HG03442 (cell line): Measurements from ENCODE around the gene TENT4A.

Experiments used
- ATAC-seq: cut with Tn5 transposase; IDR thresholded peaks from one replicate; pipeline ENCODE4 v1.9.1; 2021; ENCODE audit warnings: mild to moderate bottlenecking, moderate library complexity; ENCODE audit not compliant: unreplicated experiment

The TENT4A gene

DNA sequence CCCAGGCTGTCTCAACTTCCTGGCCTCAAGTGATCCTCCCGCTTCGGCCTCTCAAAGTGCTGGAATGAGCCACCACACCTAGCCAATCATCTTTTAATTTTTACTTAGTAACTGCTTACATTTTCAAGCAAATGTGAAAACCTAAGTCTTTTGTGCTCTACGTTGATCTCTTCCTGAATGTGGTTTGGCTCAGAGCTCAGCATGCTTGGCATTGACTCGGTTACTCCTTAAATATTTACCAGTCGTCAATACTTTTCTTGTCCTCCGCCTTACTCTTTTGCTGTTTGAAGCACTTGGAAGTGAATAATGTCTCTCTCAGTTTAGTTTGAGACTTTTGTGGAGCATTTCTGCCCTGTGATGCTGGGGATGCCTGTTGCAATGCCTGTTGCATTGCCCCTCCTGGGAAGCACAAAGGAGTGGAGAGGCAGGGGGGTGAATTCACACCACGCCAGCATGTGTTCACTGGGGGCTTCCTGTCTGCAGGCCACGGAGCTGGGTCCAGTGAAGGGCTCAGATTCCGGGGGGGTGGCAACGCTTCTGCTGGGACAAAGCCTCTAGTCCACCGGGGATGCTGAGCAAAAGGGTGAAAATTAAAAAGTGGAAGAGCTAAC is 13.1 kb upstream of the TENT4A start:
- no peak for ATAC-seq

DNA sequence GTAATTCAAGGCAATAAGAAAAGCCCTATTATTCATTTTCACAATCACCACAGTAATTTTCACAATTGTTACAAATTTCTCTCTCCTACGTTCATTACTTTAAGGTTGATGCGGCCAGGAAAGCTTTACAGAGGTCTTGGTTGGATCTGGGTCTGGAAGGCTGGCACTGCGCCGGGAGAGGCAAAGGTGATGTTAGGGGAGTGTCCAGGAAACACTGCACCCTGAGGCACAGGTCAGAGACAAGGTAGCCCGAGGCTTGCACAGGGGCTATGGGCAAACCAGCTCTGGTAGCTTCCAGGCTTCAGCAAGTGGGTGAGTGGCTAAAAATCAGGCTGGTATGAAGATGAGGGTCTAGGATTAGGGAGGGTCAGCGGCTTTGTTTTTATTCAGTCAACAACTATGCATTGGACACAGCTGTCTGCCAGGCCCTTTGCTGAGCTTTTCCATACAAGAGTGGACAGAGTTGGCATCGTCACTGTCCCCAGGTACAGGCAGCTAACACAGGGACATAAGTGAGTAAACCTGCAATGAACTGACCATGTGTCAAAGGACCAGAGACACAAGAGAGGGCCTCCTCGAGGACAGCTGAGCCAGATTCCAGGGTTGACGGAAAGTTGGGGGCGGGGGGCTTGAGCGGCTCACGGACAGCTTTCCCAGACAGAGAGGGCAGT is 12.4 kb upstream of the TENT4A start:
- no peak for ATAC-seq

DNA sequence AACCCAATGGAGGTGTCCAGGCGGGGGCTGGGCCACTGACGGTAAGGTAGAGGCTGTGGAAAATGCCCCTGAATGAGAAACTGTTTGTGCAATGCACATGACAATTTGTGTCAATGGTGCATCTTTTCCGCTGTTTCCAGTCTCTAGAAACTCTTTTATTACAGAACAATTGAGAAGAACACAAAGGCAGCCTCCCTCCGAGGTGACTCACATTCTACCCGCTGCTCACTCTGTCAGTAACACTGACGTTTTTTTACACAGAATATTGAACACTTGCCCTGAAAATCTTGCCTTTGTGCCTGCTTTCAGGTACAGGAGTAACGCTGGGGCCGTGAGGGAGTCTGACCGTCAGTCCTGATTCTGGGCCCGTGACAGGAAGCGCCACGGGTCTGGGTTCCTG is 11.7 kb upstream of the TENT4A start:
- ATAC-seq = no peak

DNA sequence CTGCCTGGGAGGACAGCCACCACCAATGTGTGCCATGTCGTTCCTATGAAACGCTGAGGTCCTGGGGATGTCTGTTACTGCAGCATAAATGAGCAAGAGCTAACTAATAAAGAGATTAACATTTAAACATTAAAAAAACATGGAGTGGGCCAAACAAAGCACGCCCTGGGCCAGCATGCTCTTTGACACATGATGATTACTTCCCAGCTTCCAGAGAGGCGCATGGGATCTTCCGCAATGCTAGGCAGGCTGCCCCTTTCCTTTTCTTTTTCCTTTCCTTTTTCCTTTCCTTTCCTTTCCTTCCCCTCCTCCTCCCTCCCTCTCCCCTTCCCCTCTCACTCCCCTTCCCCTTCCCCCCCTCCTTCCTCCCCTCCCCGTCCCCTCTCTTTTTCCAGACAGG is 10.6 kb upstream of the TENT4A start:
- ATAC-seq = no peak

- ATAC-seq = no peak
Measured at GRCh38 chr5:6703806-6704205, 9.4 kb upstream of the TENT4A start.

DNA sequence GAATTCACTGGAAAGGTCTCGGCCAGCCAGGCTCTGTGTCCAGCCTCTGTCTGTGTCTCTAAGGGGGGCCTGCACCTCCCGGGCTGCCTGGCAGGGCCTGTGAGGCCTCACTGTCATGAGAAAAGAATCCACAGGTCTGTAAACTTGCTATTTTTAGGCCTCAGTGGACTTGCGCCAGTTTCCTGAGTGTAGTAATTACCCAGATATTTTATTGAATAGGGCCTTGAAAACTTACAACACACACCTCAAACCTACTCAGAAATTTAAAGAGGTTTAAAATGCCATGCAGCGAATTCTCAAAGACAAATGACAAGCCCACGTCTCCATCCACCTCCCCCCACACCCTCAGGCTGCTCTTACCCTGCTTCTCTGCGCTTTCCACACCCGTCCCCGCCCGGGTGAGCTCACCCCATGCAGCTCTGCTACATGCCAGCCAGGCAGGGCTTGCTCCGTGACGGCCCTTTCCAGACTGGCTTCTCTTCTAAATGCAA is 8.8 kb upstream of the TENT4A start:
- ATAC-seq = no peak

GRCh38 chr5:6705088-6705487 is 8.1 kb upstream of the TENT4A start:
- peak; percentile 89 for ATAC-seq

- no peak for ATAC-seq
Measured at GRCh38 chr5:6705959-6706358, 7.3 kb upstream of the TENT4A start.

DNA sequence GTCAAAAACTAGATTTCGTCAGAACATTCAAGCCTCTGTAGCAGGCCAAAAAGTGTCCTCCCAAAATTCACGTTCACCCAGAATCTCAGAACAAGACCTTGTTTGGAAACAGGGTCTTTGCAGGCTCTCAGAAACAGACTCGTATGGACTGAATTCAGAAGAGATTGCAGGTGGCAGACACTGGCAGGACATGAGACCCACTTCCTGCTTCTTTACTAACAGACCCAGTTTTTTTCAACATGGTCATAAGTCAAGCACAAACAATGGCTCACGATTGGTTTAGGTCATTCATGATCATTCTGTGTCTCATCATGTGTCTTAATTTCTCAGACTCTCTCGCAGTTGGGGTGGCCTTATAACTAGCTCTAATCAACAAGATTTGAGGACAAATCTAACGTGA is 5.4 kb upstream of the TENT4A start:
- no peak for ATAC-seq

- no peak for ATAC-seq
Measured at GRCh38 chr5:6708814-6709213, 4.4 kb upstream of the TENT4A start.

DNA sequence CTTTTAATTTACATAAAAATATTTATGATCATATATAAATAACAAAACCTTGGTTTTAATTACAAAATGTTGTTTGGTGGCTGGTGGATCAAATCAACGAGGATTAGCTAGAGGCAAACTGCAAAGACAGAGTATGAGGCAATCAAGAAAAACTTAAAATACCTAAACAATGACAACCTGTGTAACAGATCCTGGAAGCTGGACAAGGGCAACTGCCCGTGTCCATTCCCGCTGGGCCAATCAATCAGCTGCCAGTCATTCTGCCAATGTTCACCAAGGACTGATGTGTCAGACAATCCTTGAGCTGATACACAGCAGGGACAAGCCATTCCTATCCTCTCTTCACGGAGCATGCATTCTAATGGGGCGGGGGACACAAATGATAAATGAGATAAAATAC is 3.2 kb upstream of the TENT4A start:
- ATAC-seq = no peak

DNA sequence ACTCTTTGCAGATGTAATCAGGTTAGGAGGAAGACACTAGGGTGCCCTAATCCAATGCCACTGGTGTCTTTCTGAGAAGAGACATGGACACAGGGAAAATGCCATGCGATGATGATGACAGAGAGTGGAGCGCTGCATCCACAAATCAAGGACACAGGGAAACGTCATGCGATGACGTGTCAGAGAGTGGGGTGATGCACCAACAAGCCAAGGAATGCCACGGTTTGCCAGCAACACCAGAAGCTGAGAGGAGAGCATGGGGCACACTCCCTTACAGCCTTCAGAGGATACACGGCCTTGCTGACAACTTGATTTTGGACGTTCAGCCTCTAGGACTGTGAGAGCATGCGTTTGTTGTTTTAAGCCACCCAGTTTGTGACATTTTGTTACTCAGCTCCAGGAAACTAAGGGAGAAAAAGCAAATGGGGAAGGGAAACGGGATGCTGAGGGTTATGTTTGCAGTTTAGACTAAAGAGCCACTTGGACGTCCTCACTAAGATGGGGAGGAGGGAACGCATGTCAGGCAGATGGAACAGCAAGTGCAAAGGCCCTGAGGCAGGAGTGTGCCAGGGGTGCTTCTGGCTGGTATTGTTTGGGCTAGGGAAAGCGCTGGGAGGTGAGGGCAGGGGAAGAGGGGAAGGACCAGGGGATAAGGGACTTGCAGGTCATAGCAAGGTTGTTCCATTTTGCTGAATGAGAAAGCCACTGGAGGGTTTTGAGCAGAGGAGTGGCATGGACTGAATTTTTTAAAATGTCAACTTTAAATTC is 2.5 kb upstream of the TENT4A start:
- no peak for ATAC-seq

DNA sequence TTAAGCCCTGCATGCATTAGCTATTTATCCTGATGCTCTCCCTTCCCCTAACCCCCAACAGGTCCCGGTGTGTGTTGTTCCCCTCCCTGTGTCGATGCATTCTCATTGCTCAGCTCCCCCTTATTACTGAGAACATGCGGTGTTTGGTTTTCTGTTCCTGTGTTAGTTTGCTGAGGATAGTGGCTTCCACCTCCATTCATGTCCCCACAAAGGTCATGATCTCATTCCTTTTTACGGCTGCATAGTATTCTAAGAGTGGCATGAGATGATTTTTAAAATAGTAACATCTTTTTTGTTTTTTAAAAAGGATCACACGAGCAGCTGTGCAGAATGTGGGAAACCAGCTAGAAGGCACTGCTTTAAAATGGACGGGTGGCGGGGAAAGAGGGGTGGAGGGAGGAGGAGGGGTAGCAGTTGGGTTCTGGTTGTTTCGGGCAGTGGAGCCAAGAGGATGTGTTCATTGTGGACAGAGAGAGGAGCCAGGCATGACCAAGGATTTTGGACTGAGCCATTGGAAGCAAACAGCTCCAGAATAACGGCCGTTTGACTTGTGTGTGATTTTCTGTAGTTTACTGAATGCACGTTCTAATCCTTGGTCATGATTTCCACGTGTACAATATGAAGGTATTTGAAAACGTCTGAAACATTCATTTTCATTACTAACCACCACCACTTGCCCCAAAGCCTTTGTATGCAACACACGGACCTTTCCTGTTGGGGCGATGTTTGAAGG is 1.7 kb upstream of the TENT4A start:
- no peak for ATAC-seq

GRCh38 chr5:6712142-6712576 is 1.1 kb upstream of the TENT4A start:
- ATAC-seq = peak; percentile 9

DNA sequence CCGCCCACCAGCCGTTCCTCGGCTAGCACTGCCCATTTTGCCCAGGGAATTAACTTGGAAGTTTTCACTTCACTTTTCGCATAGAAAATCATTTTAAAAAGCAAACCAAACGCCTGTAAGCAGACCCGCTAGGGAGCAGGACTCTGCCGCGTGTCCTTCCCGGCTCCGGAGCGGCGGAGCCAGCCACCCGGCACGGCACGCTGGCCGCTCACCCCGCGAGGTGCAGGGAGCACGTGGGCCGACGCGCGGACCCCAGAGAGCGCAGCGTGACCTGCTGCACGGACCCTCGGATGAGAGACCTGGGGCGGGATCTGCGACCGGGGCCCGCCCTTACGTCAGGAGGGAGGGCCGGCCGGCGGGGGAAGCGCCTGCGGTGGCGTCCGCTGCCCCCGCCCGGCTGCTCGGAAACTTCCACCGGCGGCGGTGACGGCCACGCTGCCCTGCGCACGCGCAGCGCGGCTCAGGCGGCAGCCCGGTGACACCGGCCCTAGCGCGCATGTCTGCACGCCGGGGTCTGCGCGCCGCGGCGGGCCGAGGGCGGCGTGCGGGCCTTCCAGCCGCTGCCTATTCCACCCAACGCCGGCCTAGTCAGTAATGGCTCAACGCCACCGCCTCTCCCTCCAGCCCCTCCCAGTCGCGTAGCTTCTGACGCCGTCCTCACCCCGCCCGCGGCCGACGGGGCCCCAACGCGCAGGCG is 507 bp upstream of the TENT4A start:
- peak; percentile 54 for ATAC-seq

GRCh38 chr5:6714226-6715041 is 1.2 kb downstream of the TENT4A start:
- ATAC-seq = no peak

DNA sequence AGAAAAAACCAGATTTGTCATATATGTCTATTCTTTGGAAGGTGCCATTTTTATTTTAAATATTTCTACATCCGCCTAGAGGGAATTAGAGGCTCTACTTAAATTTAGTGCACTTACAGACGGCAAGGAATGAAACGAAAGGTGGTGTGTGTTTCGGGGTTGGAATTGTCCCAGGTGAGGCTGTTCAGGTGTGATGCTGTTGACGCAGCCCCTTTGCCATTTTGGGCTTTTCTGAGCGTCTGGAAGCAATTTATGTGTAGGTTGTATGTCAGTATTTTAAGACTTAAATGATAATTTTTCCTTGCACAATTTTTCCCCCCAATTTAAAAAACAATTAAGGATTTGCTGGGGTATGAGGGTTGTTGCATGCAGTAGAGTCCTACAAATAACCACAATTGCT is 2.0 kb downstream of the TENT4A start:
- no peak for ATAC-seq

DNA sequence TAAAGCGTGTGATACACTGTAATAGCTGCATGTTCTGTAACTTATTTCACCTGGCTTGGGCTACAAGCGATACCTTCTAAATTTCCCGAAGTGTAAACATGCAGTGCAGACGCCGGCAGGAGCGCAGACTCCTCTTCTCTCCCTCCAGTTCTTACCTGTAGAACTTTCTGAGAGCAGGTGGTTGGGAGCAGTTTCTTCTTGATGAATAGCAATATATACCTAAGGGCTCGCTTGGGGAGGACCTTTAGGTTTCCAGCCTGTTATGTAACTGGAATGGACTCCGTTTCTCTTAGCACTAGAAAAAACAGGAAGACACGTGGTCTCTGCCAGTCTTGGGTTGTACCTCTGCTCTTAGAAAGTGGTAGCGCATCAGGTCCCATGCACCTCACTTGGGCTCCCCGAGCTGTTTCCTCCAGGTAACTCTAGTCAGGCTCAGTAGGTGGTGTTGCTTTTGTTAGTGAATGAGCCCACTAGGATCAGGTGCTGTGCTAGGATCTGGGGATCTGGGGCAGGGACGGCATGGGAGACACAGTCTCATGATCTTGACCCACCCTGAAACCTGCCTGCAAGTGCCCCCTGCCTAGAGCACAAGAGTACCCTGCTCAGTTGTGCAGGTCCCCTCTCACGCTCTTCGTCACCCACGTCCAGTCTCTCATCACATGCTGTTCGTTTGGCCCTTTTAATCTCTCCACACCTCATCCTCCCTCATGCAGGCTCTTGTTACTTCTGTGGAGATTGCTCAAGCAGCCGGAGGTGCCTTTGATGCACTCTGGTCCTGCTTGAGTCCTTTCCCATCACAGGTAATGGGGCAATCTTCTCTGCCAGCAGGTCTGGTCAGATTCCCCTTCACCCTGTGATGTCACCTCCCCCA is 2.8 kb downstream of the TENT4A start:
- ATAC-seq = no peak

DNA sequence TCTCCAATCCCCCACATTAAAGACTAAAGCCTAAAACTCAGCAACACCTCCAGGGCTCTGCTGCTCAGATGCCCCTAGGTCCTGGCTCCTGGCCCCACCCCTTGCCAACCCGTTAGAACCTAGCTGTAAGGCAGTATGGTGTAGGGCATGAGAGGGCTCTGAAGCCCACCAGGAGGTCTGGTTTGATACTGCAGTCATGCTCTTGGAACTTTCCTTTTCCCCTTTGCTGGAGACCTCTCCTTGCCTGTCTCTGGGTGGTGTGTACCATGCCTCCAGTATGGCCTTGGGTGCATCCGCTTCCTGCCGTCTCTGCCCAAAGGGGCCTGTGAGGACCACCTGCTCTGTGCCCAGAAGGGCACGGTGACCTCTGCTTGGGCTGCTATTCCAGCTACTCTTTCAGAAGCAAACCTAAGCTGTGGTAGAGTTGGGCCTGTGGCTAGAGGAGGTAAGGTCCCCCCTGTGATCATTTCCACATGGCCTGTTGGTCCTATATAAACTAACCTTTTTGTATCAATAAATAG is 3.5 kb downstream of the TENT4A start:
- ATAC-seq = no peak
